Prostate gland (tissue), 2 donors: ENCODE data around the gene AQP3.

Source experiments
- POLR2A ChIP-seq: fragments of 450-650 bp; IDR thresholded peaks from one replicate; pipeline ENCODE4 v1.6.1; 2016; ENCODE audit warnings: antibody characterized with exemption, mild to moderate bottlenecking
- POLR2AphosphoS5 ChIP-seq: sonication (generic); formaldehyde crosslinking; IDR thresholded peaks from one replicate; pipeline ENCODE4 v1.6.1; 2017; ENCODE audit warnings: antibody characterized with exemption
- TF ChIP-seq, protein P1 (sequence below), 4 experiments: fragments of 200-600 bp in 2 of 4; fragments of 450-650 bp in 2 of 4; sonication (generic) in 2 of 4; IDR thresholded peaks; 1 replicate in 3 of 4; 2 replicates in 1 of 4; pipeline ENCODE4 v1.5.1; 2016 to 2019; ENCODE audit warnings: antibody characterized with exemption in 4 of 4, mild to moderate bottlenecking in 2 of 4, moderate library complexity in 2 of 4

DNA sequence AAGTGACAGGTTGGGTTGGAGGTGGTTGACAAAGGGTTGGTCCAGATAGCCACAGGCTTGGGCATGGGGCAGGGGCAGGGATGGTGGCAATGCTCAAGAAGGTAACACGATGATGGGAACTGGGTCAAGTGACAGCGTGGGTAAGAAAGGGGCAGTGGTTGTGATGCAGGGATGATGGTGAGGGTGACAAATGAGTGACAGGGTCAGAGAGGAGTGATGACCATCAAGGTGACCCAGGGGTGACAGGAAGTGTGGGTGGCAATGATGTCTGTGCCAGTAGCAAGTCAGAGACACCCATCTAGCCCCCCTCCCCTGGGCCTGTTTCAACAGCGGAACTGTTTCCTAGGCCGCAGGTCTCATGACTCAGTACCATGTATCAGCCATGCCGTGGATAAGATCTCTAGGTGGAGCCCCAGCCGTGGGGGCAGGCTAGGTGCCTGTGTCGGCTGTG lies 20.5 kb downstream of the AQP3 start:
- no peak for TF ChIP-seq POLR2A
- TF ChIP-seq, protein P1, sequence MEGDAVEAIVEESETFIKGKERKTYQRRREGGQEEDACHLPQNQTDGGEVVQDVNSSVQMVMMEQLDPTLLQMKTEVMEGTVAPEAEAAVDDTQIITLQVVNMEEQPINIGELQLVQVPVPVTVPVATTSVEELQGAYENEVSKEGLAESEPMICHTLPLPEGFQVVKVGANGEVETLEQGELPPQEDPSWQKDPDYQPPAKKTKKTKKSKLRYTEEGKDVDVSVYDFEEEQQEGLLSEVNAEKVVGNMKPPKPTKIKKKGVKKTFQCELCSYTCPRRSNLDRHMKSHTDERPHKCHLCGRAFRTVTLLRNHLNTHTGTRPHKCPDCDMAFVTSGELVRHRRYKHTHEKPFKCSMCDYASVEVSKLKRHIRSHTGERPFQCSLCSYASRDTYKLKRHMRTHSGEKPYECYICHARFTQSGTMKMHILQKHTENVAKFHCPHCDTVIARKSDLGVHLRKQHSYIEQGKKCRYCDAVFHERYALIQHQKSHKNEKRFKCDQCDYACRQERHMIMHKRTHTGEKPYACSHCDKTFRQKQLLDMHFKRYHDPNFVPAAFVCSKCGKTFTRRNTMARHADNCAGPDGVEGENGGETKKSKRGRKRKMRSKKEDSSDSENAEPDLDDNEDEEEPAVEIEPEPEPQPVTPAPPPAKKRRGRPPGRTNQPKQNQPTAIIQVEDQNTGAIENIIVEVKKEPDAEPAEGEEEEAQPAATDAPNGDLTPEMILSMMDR (IDR thresholded peaks at IDR 0.05): no peak
- no peak for TF ChIP-seq POLR2AphosphoS5
